ENCODE data around the gene DBI. TPM values are rescaled to one million over a fixed set of nuclear protein-coding genes. Genes with fewer than 3 reads are reported as not detected.

The DBI gene
- total and polyA plus RNA-seq, 8 donors: 23.2 to 605 (median 67.0) TPM

- Histone ChIP-seq H3K9me3 (no peaks in the 10 kb centered on the region), H3K27ac (no peak overlapping the region), H3K4me3 (no peak overlapping the region), H3K27me3 (no peaks in the 10 kb centered on the region), H3K36me3 (no peaks in the 10 kb centered on the region), H3K4me1 (peaks cover 0 to 14% (median 3%) of the 10 kb centered on the region in 4 donors)
- 67 to 77% (median 74%) methylated on average over 8 of the region's 8 CpGs for WGBS, 5 donors
- intact Hi-C loops (cut with DNase I; ENCODE audit: low total_unique reads): no loop called here
- no peak for DNase-seq
- TF ChIP-seq POLR2AphosphoS5 (IDR thresholded peaks at IDR 0.05) (no peak), EP300 (IDR thresholded peaks at IDR 0.05) (no peak), POLR2A (IDR thresholded peaks at IDR 0.05) (no peak), CTCF (IDR thresholded peaks at IDR 0.05) (no peak)
Measured at GRCh38 chr2:119323459-119323858, 43.3 kb upstream of the DBI start.

- peak in 1 of 2 donors; percentile 60 for DNase-seq
- TF ChIP-seq POLR2A (IDR thresholded peaks at IDR 0.05) (no peak), CTCF (IDR thresholded peaks at IDR 0.05) (no peak), EP300 (IDR thresholded peaks at IDR 0.05) (no peak), POLR2AphosphoS5 (IDR thresholded peaks at IDR 0.05) (peak in 1 of 3 donors; percentile 33)
- Histone ChIP-seq H3K9me3 (no peaks in the 10 kb centered on the region), H3K36me3 (no peaks in the 10 kb centered on the region), H3K27me3 (no peaks in the 10 kb centered on the region), H3K27ac (peak overlapping the region; percentile 54 to 85 (median 62)), H3K4me3 (no peak overlapping the region), H3K4me1 (peaks cover 0 to 14% (median 3%) of the 10 kb centered on the region in 4 donors)
- WGBS, 5 donors: 48 to 60% (median 56%) methylated on average over 9 of the region's 9 CpGs
- intact Hi-C loops (cut with DNase I; ENCODE audit: low total_unique reads): no loop called here
Measured at GRCh38 chr2:119324685-119325270, 42.0 kb upstream of the DBI start.

- no peak overlapping the region for H3K4me3 ChIP-seq
- intact Hi-C loops (cut with DNase I; ENCODE audit: low total_unique reads): no loop called here
- H3K36me3 ChIP-seq: no peaks in the 10 kb centered on the region
- 82 to 89% (median 88%) methylated on average over 1 of the region's 1 CpG for whole genome bisulfite sequencing, 5 donors
- H3K4me1 ChIP-seq: peaks cover 0 to 14% (median 3%) of the 10 kb centered on the region in 4 donors
- H3K27ac ChIP-seq: no peak overlapping the region
- H3K9me3 ChIP-seq: no peaks in the 10 kb centered on the region
- TF ChIP-seq POLR2A (IDR thresholded peaks at IDR 0.05) (no peak), POLR2AphosphoS5 (IDR thresholded peaks at IDR 0.05) (no peak)
- no peaks in the 10 kb centered on the region for H3K27me3 ChIP-seq
- DNase-seq: no peak
Measured at GRCh38 chr2:119326938-119327337, 39.8 kb upstream of the DBI start.

- no peak for DNase-seq
- Histone ChIP-seq H3K36me3 (no peaks in the 10 kb centered on the region), H3K9me3 (no peaks in the 10 kb centered on the region), H3K27ac (no peak overlapping the region), H3K4me3 (no peak overlapping the region), H3K27me3 (no peaks in the 10 kb centered on the region), H3K4me1 (peaks cover 0 to 14% (median 3%) of the 10 kb centered on the region in 4 donors)
- WGBS, 5 donors: 90 to 100% (median 95%) methylated on average over 5 to 6 of the region's 6 CpGs
- TF ChIP-seq EP300 (IDR thresholded peaks at IDR 0.05) (no peak), POLR2A (IDR thresholded peaks at IDR 0.05) (no peak), CTCF (IDR thresholded peaks at IDR 0.05) (no peak), POLR2AphosphoS5 (IDR thresholded peaks at IDR 0.05) (no peak)
- intact Hi-C loops (cut with DNase I; ENCODE audit: low total_unique reads): no loop called here
Measured at GRCh38 chr2:119327431-119327830, 39.3 kb upstream of the DBI start.

GRCh38 chr2:119332953-119333352 is 33.8 kb upstream of the DBI start:
- H3K27ac ChIP-seq: no peak overlapping the region
- H3K27me3 ChIP-seq: no peaks in the 10 kb centered on the region
- H3K9me3 ChIP-seq: no peaks in the 10 kb centered on the region
- no peak overlapping the region for H3K4me3 ChIP-seq
- 88 to 97% (median 94%) methylated on average over 6 of the region's 6 CpGs for WGBS, 5 donors
- TF ChIP-seq POLR2A (IDR thresholded peaks at IDR 0.05) (no peak), EP300 (IDR thresholded peaks at IDR 0.05) (no peak), POLR2AphosphoS5 (IDR thresholded peaks at IDR 0.05) (no peak), CTCF (IDR thresholded peaks at IDR 0.05) (no peak)
- no peak for DNase-seq
- H3K4me1 ChIP-seq: no peaks in the 10 kb centered on the region
- H3K36me3 ChIP-seq: peaks cover 0 to 41% (median 12%) of the 10 kb centered on the region in 4 donors
- intact Hi-C loops (cut with DNase I; ENCODE audit: low total_unique reads): no loop called here

Measured in stomach (tissue), 9 donors.